ENCODE data around the gene SYT11. TPM values are rescaled to one million over a fixed set of nuclear protein-coding genes. Genes with fewer than 3 reads are reported as not detected.
"Not testable (repeated sequence)": the region's sequence is repeated elsewhere in the genome, so short reads cannot be mapped to it uniquely, and the experiment has no call there.

Gene SYT11
- total and polyA plus RNA-seq, 4 donors, result 0.91 to 22.4 (median 8.1) TPM

- ATAC-seq (ENCODE audit: insufficient read depth, low FRiP score) (no peak), DNase-seq (no peak)
- H3K9me3 ChIP-seq (ENCODE audit: control insufficient read depth in 4 of 4, insufficient read depth in 3 of 4, low read length in 3 of 4), result no peaks in the 10 kb centered on the region
- peaks cover 0 to 6% (median 0%) of the 10 kb centered on the region in 5 donors for H3K4me1 ChIP-seq (ENCODE audit: control insufficient read depth in 5 of 5, insufficient read depth in 5 of 5, low read length in 5 of 5)
- no peaks in the 10 kb centered on the region for H3K27me3 ChIP-seq (ENCODE audit: control insufficient read depth in 3 of 3, insufficient read depth in 3 of 3, low read length in 2 of 3)
- no peak overlapping the region for H3K9ac ChIP-seq (ENCODE audit: insufficient read depth in 1 of 2, low read length in 2 of 2)
- TF ChIP-seq, protein P1, sequence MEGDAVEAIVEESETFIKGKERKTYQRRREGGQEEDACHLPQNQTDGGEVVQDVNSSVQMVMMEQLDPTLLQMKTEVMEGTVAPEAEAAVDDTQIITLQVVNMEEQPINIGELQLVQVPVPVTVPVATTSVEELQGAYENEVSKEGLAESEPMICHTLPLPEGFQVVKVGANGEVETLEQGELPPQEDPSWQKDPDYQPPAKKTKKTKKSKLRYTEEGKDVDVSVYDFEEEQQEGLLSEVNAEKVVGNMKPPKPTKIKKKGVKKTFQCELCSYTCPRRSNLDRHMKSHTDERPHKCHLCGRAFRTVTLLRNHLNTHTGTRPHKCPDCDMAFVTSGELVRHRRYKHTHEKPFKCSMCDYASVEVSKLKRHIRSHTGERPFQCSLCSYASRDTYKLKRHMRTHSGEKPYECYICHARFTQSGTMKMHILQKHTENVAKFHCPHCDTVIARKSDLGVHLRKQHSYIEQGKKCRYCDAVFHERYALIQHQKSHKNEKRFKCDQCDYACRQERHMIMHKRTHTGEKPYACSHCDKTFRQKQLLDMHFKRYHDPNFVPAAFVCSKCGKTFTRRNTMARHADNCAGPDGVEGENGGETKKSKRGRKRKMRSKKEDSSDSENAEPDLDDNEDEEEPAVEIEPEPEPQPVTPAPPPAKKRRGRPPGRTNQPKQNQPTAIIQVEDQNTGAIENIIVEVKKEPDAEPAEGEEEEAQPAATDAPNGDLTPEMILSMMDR (IDR thresholded peaks at IDR 0.05; ENCODE audit: control extremely low read depth, extremely low read depth), result no peak
- H3K36me3 ChIP-seq (ENCODE audit: control insufficient read depth in 4 of 4, insufficient read depth in 4 of 4, low read length in 4 of 4), result peaks cover 0 to 8% (median under 1%) of the 10 kb centered on the region in 4 donors
- no peak overlapping the region for H3K27ac ChIP-seq (ENCODE audit: low read depth in 1 of 2, low read length in 1 of 2)
- no peak overlapping the region for H3K4me3 ChIP-seq
- 93 to 94% methylated on average over 1 of the region's 1 CpG for WGBS, 2 donors
Measured at GRCh38 chr1:155833665-155834295, 25.6 kb upstream of the SYT11 start.

DNA sequence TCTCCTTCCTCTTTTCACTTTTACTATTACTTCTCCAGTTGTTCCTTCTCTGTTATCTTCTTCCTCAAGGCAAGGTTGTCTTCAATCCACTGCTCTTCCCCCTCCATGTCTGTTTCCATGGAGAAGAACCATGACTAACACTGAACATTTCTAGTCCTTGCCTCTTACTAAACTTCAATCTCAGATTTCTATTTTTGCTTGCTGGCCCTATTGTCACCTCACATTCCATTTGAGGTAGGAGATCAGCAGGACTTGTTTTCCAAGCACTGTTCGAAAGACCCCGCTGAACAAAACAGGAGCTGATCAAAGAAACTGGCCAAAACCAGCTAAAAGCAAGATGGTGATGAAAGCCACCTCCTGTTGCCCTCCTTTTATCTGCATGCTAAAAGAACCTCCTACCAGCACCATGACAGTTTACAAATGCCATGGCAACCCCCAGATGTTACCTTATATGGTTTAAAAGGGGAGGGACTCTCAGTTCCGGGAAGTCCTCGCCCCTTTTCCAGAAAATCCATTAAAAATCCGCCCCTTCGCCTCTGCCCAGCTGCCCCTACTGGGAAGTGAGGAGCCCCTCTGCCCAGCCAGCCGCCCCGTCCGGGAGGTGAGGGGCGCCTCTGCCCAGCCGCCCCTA is 25.0 kb upstream of the SYT11 start:
- Histone ChIP-seq H3K4me1 (ENCODE audit: control insufficient read depth in 5 of 5, insufficient read depth in 5 of 5, low read length in 5 of 5) (peaks cover 0 to 6% (median 0%) of the 10 kb centered on the region in 5 donors), H3K9me3 (ENCODE audit: control insufficient read depth in 4 of 4, insufficient read depth in 3 of 4, low read length in 3 of 4) (no peaks in the 10 kb centered on the region), H3K9ac (ENCODE audit: insufficient read depth in 1 of 2, low read length in 2 of 2) (no peak overlapping the region), H3K27me3 (ENCODE audit: control insufficient read depth in 3 of 3, insufficient read depth in 3 of 3, low read length in 2 of 3) (no peaks in the 10 kb centered on the region), H3K4me3 (no peak overlapping the region), H3K36me3 (ENCODE audit: control insufficient read depth in 4 of 4, insufficient read depth in 4 of 4, low read length in 4 of 4) (peaks cover 0 to 8% (median under 1%) of the 10 kb centered on the region in 4 donors), H3K27ac (ENCODE audit: low read depth in 1 of 2, low read length in 1 of 2) (no peak overlapping the region)
- 97 to 98% methylated on average over 10 to 11 of the region's 11 CpGs for WGBS, 2 donors
- no peak for DNase-seq
- ATAC-seq (ENCODE audit: insufficient read depth, low FRiP score), result no peak
- TF ChIP-seq, protein P1 (IDR thresholded peaks at IDR 0.05; ENCODE audit: control extremely low read depth, extremely low read depth), result no peak

- not testable (repeated sequence) for H3K27me3 ChIP-seq (ENCODE audit: control insufficient read depth in 3 of 3, insufficient read depth in 3 of 3, low read length in 2 of 3); H3K9ac ChIP-seq (ENCODE audit: insufficient read depth in 1 of 2, low read length in 2 of 2); H3K9me3 ChIP-seq (ENCODE audit: control insufficient read depth in 4 of 4, insufficient read depth in 3 of 4, low read length in 3 of 4); H3K36me3 ChIP-seq (ENCODE audit: control insufficient read depth in 4 of 4, insufficient read depth in 4 of 4, low read length in 4 of 4); H3K4me3 ChIP-seq; ATAC-seq (ENCODE audit: insufficient read depth, low FRiP score); DNase-seq; H3K4me1 ChIP-seq (ENCODE audit: control insufficient read depth in 5 of 5, insufficient read depth in 5 of 5, low read length in 5 of 5); H3K27ac ChIP-seq (ENCODE audit: low read depth in 1 of 2, low read length in 1 of 2)
- WGBS, 2 donors, result 69 to 77% methylated on average over 9 of the region's 9 CpGs
Measured at GRCh38 chr1:155834927-155835399, 24.4 kb upstream of the SYT11 start.

- Histone ChIP-seq H3K9ac (ENCODE audit: insufficient read depth in 1 of 2, low read length in 2 of 2) (no peak overlapping the region), H3K4me1 (ENCODE audit: control insufficient read depth in 5 of 5, insufficient read depth in 5 of 5, low read length in 5 of 5) (peaks cover 0 to 6% (median 0%) of the 10 kb centered on the region in 5 donors), H3K27ac (ENCODE audit: low read depth in 1 of 2, low read length in 1 of 2) (no peak overlapping the region), H3K36me3 (ENCODE audit: control insufficient read depth in 4 of 4, insufficient read depth in 4 of 4, low read length in 4 of 4) (peaks cover 0 to 8% (median under 1%) of the 10 kb centered on the region in 4 donors), H3K27me3 (ENCODE audit: control insufficient read depth in 3 of 3, insufficient read depth in 3 of 3, low read length in 2 of 3) (no peaks in the 10 kb centered on the region), H3K9me3 (ENCODE audit: control insufficient read depth in 4 of 4, insufficient read depth in 3 of 4, low read length in 3 of 4) (no peaks in the 10 kb centered on the region), H3K4me3 (no peak overlapping the region)
- TF ChIP-seq, protein P1 (IDR thresholded peaks at IDR 0.05; ENCODE audit: control extremely low read depth, extremely low read depth), result no peak
- no peak for DNase-seq
- ATAC-seq (ENCODE audit: insufficient read depth, low FRiP score), result no peak
- 91 to 94% methylated on average over 6 of the region's 6 CpGs for WGBS, 2 donors
Measured at GRCh38 chr1:155835548-155835947, 23.8 kb upstream of the SYT11 start.

All from lung (tissue), 12 donors.